NCI-H82 treated with DMSO at 0.1 percent for 48 hours (cell line): ENCODE results near the gene FAM163B.
"Not testable (repeated sequence)": the region's sequence is repeated elsewhere in the genome, so short reads cannot be mapped to it uniquely, and the experiment has no call there.

Source experiments
- DNase-seq: peaks from one replicate; lab custom pipeline; 2025; ENCODE audit not compliant: unreplicated experiment; lab: John Stamatoyannopoulos, UW

FAM163B gene

DNA sequence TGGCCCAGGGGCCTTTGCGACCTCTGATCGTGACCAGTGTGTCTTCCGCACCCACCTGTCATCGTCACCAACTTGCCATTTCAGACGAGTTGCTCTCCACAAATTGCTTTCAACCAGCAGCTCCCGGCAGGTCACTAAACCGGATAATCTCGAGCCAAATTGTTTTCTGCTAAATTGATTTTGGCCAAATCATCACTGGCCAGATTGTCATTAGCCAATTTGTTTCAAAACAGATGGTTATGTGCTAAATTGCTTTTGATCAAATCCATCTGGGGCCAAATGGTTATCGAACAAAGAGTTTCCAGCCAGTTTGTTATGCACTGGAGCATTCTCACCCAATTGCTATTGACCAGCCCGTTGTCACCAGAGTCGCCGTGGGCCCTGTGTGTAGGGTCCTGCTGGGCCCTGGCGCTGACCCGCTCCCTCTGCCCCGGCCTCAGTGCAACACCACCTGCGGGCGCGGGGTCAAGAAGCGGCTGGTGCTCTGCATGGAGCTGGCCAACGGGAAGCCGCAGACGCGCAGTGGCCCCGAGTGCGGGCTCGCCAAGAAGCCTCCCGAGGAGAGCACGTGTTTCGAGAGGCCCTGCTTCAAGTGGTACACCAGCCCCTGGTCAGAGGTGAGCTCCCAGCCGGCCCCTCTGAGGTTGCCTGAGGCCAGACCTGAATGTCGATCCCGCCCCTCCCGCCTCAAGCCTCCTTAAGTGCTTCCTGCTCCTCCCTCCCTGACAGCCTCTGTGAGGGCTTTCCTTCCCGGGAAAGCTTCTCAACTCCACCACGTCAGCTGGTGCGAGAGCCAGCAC lies 39.1 kb downstream of the FAM163B start:
- DNase-seq: no peak

DNA sequence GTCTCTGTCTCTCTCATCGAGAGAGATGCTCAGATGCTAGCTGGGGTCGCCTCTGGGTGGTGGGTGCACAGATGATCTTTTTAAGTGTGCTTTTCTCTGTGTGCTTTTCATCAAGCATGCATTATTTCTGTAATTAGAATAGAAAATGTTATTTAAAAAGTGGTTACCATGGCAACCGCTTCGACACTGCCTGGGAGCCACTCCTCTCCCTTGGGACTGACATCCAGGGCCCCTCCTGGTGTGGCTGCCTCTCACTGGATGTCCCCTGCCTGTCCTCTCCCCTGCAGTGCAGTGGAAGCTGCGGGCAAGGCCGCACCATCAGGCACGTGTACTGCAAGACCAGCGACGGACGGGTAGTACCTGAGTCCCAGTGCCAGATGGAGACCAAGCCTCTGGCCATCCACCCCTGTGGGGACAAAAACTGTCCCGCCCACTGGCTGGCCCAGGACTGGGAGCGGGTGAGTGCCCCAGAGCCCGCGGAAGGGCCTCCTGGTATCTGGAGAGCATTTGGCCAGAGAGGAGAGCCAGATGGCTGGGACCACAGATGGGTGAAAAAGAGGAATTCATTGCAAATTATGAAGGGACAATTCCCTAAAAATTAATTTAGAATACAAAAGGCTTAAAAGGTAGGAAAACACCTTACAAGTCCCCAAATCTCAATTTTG lies 39.9 kb downstream of the FAM163B start:
- DNase-seq: no peak

DNA sequence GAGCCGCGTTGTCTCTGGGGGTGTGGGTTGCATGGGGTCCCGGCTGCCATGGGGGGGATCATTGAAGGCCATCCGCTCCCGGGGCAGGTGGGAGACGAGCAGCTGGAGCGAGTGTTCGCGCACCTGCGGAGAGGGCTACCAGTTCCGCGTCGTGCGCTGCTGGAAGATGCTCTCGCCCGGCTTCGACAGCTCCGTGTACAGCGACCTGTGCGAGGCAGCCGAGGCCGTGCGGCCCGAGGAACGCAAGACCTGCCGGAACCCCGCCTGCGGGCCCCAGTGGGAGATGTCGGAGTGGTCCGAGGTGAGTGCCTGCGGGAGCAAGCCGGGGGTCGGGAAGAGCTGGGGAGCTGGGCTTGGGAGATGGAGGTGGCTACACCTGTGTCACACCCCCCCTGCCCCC lies 41.0 kb downstream of the FAM163B start:
- DNase-seq: no peak

DNA sequence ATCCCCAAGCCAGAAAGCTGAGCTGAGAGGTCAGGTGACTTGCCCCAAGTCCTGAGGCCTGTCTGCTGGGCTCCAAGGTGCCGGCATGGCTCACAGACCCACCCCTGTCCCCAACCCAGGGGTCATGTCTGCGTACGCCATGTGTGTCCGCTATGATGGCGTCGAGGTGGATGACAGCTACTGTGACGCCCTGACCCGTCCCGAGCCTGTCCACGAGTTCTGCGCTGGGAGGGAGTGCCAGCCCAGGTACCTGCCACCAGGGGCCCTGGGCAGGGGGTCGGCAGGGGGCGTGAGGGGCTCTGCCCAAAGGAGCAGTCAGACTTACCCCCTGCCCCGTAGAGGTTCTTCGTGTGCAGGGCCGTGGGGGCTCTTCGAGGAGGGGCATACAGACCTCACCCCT lies 42.4 kb downstream of the FAM163B start:
- no peak for DNase-seq

DNA sequence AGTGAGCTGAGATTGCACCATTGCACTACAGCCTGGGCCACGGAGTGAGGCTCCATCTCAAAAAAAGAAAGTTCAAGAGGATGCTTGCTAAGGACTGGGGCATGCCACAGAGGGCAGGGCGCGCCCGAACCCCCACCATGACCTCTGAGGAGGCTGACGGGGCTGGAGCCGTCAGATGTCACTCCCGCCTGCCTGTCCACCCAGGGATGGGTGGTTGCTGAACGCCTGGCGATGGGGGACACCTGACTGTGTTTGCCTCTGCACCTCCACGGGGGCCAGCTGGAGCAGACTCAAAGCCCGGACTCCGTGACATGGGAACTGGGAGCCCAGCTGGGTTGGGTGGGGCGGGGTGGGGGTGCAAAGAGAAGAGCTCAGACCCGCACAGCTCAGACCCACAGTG lies 42.8 kb downstream of the FAM163B start:
- no peak for DNase-seq

DNA sequence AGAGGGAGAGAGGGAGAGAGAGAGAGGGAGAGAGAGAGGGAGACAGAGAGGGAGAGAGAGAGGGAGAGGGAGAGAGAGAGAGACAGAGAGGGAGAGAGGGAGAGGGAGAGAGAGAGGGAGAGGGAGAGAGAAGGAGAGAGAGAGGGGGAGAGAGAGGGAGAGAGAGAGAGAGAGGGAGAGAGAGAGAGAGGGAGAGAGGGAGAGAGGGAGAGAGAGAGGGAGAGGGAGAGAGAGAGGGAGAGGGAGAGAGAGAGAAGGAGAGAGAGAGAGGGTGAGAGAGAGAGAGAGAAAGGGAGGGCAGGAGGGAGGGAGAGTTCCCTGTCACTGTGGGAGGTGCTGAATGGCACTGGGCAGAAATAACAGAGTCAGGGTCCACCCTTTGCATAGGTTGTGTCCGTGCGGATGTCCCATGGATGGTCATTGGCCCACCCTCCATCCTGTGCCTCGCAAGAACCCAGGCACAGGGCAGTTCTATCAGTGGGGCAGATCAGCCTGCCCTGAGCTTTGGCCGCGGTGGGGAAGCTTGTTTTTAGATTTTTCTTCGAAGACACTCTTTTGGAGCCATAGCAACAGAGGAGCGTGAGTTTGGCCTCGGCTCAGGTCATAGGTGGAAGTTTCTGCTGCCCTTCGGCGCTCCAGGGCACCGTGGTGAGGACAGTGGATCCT lies 44.6 kb downstream of the FAM163B start:
- DNase-seq: no peak

DNA sequence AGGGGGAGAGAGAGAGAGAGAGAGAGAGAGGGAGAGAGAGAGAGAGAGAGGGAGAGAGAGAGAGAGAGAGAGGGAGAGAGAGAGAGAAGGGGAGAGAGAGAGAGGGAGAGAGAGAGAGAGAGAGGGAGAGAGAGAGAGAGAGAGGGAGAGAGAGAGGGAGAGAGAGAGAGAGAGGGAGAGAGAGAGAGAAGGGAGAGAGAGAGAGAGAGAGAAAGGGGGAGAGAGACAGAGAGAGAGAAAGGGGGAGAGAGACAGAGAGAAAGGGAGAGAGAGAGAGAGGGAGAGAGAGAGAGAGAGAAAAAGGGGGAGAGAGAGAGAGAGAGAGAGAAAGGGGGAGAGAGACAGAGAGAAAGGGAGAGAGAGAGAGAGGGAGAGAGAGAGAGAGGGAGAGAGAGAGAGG lies 45.4 kb downstream of the FAM163B start:
- not testable (repeated sequence) for DNase-seq

DNA sequence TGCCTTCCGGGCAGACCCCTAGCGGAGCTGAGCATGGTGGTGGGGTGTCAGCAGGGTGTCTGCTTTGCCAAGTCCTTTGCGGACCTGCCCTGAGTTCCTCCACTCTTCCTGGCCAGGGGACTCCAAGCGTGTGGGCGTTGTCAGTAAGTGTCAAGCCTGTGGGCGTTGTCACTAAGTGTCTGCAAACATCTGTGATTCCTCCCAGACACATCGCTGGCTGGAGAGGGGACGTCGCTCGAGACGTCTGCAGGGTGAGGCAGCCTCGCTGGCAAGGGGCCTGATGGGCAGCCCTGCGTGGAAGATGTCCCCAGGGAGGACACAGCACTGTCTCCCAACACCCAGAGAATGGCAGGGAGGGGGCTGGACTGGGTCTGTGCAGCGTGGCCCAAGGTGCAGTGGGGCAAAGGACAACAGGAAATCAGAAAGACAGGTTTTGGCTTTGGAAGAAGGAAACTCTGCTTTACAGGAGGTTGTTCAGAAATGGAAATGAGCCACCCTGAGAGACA lies 45.8 kb downstream of the FAM163B start:
- no peak for DNase-seq

DNA sequence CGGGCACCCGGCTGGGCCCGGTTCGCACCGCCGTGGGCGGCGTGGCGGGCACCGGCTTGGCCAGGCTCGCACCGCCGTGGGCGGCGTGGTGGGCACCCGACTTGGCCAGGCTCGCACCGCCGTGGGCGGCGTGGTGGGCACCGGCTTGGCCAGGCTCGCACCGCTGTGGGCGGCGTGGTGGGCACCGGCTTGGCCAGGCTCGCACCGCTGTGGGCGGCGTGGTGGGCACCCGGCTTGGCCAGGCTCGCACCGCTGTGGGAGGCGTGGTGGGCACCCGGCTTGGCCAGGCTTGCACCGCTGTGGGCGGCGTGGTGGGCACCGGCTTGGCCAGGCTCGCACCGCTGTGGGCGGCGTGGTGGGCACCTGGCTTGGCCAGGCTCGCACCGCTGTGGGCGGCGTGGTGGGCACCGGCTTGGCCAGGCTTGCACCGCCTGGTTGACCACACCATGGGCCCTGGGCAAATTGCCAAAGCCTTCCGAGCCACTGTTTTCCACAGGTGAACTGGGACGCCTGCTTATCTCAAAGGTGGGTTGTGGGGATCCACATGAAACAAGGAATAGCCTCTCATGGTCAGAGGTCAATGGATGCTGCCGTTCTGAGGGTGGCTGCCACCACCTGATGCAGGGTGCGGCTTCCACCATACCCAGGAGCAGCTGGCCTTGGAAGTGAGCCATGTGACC lies 46.4 kb downstream of the FAM163B start:
- no peak for DNase-seq

DNA sequence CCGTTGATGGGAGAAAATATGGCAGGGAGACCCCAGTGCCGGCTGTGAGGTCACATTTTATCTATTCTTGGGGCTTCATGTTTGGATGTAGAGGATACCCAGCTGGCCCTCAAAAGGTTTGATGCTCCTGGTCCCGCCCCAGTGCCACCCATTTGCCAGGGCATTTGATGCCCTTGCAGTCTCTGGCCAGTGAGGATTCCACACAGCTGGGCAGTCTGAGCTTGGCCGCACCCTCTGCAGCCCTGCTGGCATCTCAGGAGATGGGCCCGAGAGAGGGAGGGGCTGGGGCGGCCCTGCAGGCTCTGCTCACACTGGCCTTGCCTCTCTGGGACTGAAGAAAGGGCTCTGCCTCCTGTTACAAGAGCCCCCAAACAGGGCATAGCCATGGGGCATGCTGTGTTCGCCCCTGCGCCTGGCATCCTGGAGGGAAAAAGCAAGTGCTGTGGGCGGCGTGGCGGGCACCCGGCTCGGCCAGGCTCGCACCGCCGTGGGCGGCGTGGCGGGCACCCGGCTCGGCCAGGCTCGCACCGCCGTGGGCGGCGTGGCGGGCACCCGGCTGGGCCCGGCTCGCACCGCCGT lies 47.1 kb downstream of the FAM163B start:
- no peak for DNase-seq

DNA sequence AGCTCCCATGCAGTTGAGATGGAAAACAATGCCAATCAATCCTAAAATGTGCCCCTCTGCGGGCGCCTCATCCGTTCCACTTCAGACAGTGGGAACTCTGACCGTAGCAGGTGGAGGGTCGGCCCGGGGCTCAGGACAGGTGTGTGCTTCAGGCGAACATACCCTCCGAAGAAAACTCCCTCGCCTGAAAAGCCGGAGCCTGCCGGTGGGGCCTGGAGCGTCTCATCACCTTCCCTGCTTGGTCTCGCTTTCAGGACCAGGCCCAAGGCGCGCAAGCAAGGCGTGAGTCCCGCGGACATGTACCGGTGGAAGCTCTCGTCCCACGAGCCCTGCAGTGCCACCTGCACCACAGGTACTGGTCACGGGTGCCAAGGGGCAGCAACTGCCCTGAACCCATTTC lies 48.2 kb downstream of the FAM163B start:
- no peak for DNase-seq

DNA sequence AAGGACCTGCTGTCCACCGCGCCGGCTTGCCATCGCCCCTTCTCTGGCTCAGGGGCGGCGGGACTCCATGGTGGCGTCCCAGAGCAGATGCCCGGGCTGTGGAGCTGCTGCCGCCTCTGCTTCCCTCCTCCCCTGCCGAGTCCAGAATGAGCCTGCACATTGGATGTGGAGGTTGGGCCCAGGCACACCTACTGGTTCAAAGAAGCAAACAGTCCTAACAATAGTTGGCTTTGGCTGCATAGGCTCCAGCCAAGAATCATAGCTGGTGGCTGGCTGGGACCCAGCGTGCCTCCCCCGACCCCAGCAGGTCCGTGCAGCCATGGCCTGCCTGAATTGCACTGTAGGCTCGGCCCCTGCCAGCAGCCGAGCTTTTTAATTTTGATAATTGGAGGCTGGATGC lies 48.9 kb downstream of the FAM163B start:
- no peak for DNase-seq

DNA sequence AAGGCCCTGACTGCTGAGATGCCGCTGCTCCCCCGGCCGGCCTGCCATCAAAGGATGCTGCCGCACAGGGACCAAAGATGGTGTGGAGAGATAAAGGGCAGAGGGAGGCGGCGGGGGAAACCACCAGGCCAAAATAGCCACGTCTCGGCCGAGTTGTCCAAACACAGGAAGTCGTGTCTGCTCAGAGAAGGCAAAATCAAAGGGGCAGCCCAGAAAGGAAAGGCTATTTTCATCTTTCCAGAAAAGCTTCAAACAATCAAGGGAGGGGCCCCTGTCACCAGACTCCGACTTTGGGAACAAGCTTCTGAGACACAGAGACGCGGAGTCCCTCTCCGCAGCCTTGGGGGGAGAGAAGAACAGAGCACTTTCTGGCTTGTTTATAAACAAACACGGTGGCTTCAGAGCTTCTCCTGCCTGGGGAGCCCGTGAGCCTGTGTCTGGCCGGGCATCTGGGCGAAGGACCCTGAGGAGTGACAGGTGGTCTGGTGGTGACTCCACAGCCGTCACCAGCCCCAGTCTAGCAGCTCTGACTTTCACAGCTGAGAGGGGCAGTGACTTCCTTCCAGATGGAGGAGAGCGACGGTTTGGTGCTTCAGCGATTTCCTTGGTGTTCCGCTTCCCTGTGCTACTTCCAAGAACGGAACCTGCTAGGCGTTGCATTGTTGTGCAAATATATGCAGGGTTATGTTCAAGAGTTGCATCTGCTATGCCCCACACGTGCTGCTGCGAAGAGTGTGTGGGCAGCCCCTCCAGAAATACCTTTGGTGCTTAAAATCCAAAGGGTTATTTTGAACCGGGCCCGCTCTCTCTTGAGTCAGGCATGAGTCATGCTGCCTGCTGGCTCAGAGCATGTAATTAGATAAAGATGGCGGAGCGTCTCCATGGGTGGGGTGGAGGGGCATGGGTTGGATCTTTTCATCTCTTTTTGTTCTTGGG lies 50.7 kb downstream of the FAM163B start:
- no peak for DNase-seq

DNA sequence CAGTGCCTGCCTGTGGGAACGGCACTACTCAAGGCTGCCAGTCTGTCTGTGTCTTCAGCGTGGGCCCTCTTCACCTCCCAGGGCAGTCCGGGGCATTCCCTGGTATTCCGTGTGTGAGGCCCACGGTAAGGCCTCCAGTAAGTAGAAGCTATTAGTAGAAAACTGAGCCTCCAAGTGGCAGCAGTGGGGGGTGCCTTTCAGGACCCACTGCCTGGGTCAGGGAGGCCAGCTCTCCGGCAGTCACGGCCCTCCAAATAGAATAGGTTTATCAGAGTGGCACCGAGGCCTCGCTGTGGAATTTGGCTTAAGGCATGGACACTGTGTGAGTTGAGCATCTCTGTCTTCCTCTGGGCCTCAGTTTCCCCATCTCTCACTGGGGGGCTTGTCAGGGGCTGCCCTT lies 51.6 kb downstream of the FAM163B start:
- no peak for DNase-seq

DNA sequence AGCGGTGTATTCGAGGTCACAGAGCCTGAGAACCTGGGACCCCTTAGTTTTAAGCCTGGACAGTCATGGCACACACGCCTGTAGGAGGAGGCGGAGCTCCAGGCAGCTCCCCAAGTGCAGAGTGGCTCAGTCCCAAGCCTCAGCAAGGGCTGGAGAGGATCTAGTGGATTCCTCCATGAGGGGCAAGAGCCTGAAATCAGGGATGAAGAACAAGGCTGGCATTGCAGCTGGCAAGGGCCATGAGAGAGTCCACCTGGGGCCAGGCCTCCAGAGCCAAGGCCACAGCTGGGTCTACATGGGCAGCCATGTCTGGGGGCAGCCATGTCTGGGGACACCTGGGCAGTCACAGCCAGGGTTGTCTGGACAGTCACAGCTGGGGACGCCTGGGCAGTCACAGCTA lies 52.8 kb downstream of the FAM163B start:
- no peak for DNase-seq

DNA sequence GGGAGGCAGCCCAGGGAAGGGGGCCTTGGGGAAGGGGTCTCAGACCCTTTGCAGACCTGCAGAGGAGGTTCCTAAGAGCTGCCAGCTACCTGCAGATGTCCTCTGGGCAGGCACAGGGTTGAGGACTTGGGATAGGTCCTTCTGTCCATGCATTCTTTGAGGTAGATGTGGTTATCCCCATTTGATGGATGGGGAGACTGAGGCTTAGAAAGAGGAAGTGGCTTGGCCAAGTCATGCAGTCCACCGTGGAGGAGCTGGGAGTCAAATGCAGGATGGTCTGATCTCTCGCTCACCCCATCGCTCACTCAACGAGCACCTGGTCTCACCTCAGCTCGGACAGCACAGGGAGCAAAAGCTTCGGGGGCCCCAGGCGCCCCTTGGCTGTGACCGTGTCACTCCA lies 54.5 kb downstream of the FAM163B start:
- no peak for DNase-seq

DNA sequence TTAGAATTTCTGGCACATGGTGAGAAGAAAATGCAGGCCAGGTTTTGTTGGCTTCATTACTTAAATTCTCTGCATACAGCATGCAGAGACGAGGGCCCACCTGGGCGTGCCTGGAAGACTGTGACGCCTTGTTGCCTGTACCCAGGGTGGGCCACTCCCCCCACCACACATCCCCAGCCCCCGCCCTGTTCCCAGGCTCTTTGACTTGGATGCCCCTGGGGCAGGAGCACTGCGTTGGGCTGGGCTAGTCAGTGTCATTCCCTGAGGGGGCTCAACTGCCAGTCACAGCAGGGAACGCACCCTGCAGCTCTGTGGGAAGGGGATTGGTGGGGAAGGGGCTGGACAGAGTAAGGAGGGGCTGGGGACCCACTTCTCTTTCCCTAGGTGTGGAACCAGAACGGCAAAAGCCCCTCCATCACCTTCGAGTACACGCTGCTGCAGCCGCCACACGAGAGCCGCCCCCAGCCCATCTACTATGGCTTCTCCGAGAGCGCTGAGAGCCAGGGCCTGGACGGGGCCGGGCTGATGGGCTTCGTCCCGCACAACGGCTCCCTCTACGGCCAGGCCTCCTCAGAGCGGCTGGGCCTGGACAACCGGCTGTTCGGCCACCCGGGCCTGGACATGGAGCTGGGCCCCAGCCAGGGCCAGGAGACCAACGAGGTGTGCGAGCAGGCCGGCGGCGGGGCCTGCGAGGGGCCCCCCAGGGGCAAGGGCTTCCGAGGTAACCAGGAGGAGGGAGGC lies 55.0 kb downstream of the FAM163B start:
- DNase-seq: no peak

DNA sequence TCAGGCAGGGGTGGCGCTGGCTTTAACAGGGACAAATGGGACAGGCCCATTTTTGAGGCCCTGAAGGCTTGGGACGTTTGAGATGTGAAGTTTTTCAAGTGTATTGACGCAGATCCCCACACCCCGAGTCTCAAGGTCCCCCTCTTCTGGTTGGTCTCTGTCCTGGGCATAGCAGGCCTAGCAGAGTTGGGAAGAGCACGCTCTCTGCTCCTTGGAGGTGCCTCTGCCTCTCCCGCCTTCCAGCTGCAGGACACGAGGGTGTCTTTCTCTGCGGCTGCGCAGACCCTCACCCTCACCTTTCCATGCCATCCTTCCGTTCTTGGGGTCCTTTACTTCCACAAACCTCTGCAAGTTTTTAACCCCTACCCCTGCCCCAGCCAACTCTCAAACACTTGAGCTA lies 56.1 kb downstream of the FAM163B start:
- no peak for DNase-seq

DNA sequence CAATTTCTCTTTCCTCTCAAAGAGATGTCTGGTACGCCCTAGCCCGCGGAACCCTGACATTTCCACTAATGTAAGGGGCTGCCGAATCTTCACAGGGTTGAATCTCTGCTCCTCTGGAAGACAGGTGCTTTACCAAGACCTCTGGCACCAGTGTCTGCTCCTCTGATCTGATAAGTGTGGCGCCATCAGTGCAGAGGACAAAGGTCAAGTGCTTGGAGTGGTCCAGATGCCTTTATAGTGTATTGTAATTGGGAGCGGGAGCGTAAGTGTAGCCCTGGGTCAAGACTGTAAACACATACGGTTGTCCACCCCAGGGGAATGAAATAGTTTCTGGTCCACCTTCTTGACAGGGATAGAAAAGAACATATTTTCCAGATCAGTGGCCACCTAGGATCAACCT lies 57.0 kb downstream of the FAM163B start:
- no peak for DNase-seq
